ENCODE results near the gene CLEC16A. TPM values are rescaled to one million over a fixed set of nuclear protein-coding genes. Genes with fewer than 3 reads are reported as not detected.
A peak's percentile ranks its signal among the peaks of the same experiment; 100 is the strongest.

The CLEC16A gene
- total and polyA plus RNA-seq, 5 donors from 2014 or later, result 11.8 to 38.9 (median 12.3) TPM

- Histone ChIP-seq H3K4me1 (ENCODE audit: control insufficient read depth, insufficient read depth, low read length, poor library complexity, severe bottlenecking) (no peaks in the 10 kb centered on the region), H3K9me3 (ENCODE audit: control insufficient read depth in 2 of 2, low read length in 2 of 2) (no peaks in the 10 kb centered on the region), H3K4me3 (ENCODE audit: low read depth, low read length) (no peak overlapping the region), H3K27ac (ENCODE audit: insufficient read depth, low read length, poor library complexity, severe bottlenecking) (no peak overlapping the region), H3K27me3 (ENCODE audit: control insufficient read depth, insufficient read depth, low read length) (no peaks in the 10 kb centered on the region), H3K36me3 (ENCODE audit: control insufficient read depth, insufficient read depth, low read length) (peaks cover 20% of the 10 kb centered on the region)
- Mint-ChIP-seq H3K4me3 (no peak overlapping the region), H3K36me3 (peaks cover 15% of the 10 kb centered on the region), H3K27me3 (no peaks in the 10 kb centered on the region), H3K4me1 (peaks cover 0 to 4% (median under 1%) of the 10 kb centered on the region in 4 donors), H3K27ac (peak overlapping the region in 1 of 3 donors; percentile 38), H3K9me3 (no peaks in the 10 kb centered on the region)
- ATAC-seq (ENCODE audit: low read depth in 2 of 2) (no peak), DNase-seq (no peak)
Measured at GRCh38 chr16:11165894-11166665, 221.7 kb downstream of the CLEC16A start.

- H3K9me3 ChIP-seq (ENCODE audit: control insufficient read depth in 2 of 2, low read length in 2 of 2), result no peaks in the 10 kb centered on the region
- Mint-ChIP-seq H3K4me1 (no peaks in the 10 kb centered on the region), H3K9me3 (no peaks in the 10 kb centered on the region), H3K4me3 (no peak overlapping the region), H3K36me3 (peaks cover 21% of the 10 kb centered on the region), H3K27me3 (no peaks in the 10 kb centered on the region), H3K27ac (peak overlapping the region in 1 of 3 donors; percentile 46)
- no peak overlapping the region for H3K4me3 ChIP-seq (ENCODE audit: low read depth, low read length)
- H3K36me3 ChIP-seq (ENCODE audit: control insufficient read depth, insufficient read depth, low read length), result peaks cover 20% of the 10 kb centered on the region
- no peaks in the 10 kb centered on the region for H3K27me3 ChIP-seq (ENCODE audit: control insufficient read depth, insufficient read depth, low read length)
- ATAC-seq (ENCODE audit: low read depth in 2 of 2) (no peak), DNase-seq (no peak)
- H3K4me1 ChIP-seq (ENCODE audit: control insufficient read depth, insufficient read depth, low read length, poor library complexity, severe bottlenecking), result no peaks in the 10 kb centered on the region
- H3K27ac ChIP-seq (ENCODE audit: insufficient read depth, low read length, poor library complexity, severe bottlenecking), result no peak overlapping the region
Measured at GRCh38 chr16:11167581-11167980, 223.2 kb downstream of the CLEC16A start.

- ATAC-seq (ENCODE audit: low read depth in 2 of 2), result no peak
- H3K36me3 Mint-ChIP-seq, result peaks cover 29% of the 10 kb centered on the region
Measured at GRCh38 chr16:11168386-11169051, 224.2 kb downstream of the CLEC16A start.

GRCh38 chr16:11169641-11170040 lies 225.3 kb downstream of the CLEC16A start:
- Mint-ChIP-seq H3K36me3 (peaks cover 40% of the 10 kb centered on the region), H3K4me3 (no peak overlapping the region), H3K4me1 (peaks cover 0 to 1% (median under 1%) of the 10 kb centered on the region in 4 donors), H3K27me3 (no peaks in the 10 kb centered on the region), H3K27ac (no peak overlapping the region), H3K9me3 (no peaks in the 10 kb centered on the region)
- no peak for DNase-seq
- no peaks in the 10 kb centered on the region for H3K27me3 ChIP-seq (ENCODE audit: control insufficient read depth, insufficient read depth, low read length)
- peaks cover 20% of the 10 kb centered on the region for H3K36me3 ChIP-seq (ENCODE audit: control insufficient read depth, insufficient read depth, low read length)
- ATAC-seq (ENCODE audit: low read depth in 2 of 2), result no peak
- H3K4me1 ChIP-seq (ENCODE audit: control insufficient read depth, insufficient read depth, low read length, poor library complexity, severe bottlenecking), result no peaks in the 10 kb centered on the region
- H3K4me3 ChIP-seq (ENCODE audit: low read depth, low read length), result no peak overlapping the region
- H3K9me3 ChIP-seq (ENCODE audit: control insufficient read depth in 2 of 2, low read length in 2 of 2), result no peaks in the 10 kb centered on the region
- no peak overlapping the region for H3K27ac ChIP-seq (ENCODE audit: insufficient read depth, low read length, poor library complexity, severe bottlenecking)

More at GRCh38 chr16:11168386-11169051, 224.2 kb downstream of the CLEC16A start:
- Mint-ChIP-seq H3K27ac (peak overlapping the region in 1 of 3 donors; percentile 44), H3K4me3 (no peak overlapping the region), H3K27me3 (no peaks in the 10 kb centered on the region), H3K4me1 (no peaks in the 10 kb centered on the region), H3K9me3 (no peaks in the 10 kb centered on the region)
- peaks cover 20% of the 10 kb centered on the region for H3K36me3 ChIP-seq (ENCODE audit: control insufficient read depth, insufficient read depth, low read length)
- H3K27ac ChIP-seq (ENCODE audit: insufficient read depth, low read length, poor library complexity, severe bottlenecking), result no peak overlapping the region
- no peaks in the 10 kb centered on the region for H3K4me1 ChIP-seq (ENCODE audit: control insufficient read depth, insufficient read depth, low read length, poor library complexity, severe bottlenecking)
- H3K9me3 ChIP-seq (ENCODE audit: control insufficient read depth in 2 of 2, low read length in 2 of 2), result no peaks in the 10 kb centered on the region
- DNase-seq, result no peak
- H3K27me3 ChIP-seq (ENCODE audit: control insufficient read depth, insufficient read depth, low read length), result no peaks in the 10 kb centered on the region
- H3K4me3 ChIP-seq (ENCODE audit: low read depth, low read length), result no peak overlapping the region

- no peaks in the 10 kb centered on the region for H3K9me3 ChIP-seq (ENCODE audit: control insufficient read depth in 2 of 2, low read length in 2 of 2)
- no peak for DNase-seq
- peak overlapping the region in 2 of 3 donors; percentile 68 to 82 for H3K27ac Mint-ChIP-seq
- no peaks in the 10 kb centered on the region for H3K27me3 Mint-ChIP-seq
- H3K4me3 ChIP-seq (ENCODE audit: low read depth, low read length), result no peak overlapping the region
- H3K27ac ChIP-seq (ENCODE audit: insufficient read depth, low read length, poor library complexity, severe bottlenecking), result no peak overlapping the region
- H3K27me3 ChIP-seq (ENCODE audit: control insufficient read depth, insufficient read depth, low read length), result no peaks in the 10 kb centered on the region
- no peaks in the 10 kb centered on the region for H3K9me3 Mint-ChIP-seq
- ATAC-seq (ENCODE audit: low read depth in 2 of 2), result no peak
- H3K4me1 Mint-ChIP-seq, result peaks cover 0 to 7% (median 3%) of the 10 kb centered on the region in 4 donors
- no peak overlapping the region for H3K4me3 Mint-ChIP-seq
- peaks cover 44% of the 10 kb centered on the region for H3K36me3 Mint-ChIP-seq
- peaks cover 20% of the 10 kb centered on the region for H3K36me3 ChIP-seq (ENCODE audit: control insufficient read depth, insufficient read depth, low read length)
- H3K4me1 ChIP-seq (ENCODE audit: control insufficient read depth, insufficient read depth, low read length, poor library complexity, severe bottlenecking), result no peaks in the 10 kb centered on the region
Measured at GRCh38 chr16:11170201-11170600, 225.8 kb downstream of the CLEC16A start.

GRCh38 chr16:11170696-11171447 lies 226.5 kb downstream of the CLEC16A start:
- Histone ChIP-seq H3K27ac (ENCODE audit: insufficient read depth, low read length, poor library complexity, severe bottlenecking) (no peak overlapping the region), H3K27me3 (ENCODE audit: control insufficient read depth, insufficient read depth, low read length) (no peaks in the 10 kb centered on the region), H3K9me3 (ENCODE audit: control insufficient read depth in 2 of 2, low read length in 2 of 2) (no peaks in the 10 kb centered on the region), H3K4me3 (ENCODE audit: low read depth, low read length) (no peak overlapping the region), H3K36me3 (ENCODE audit: control insufficient read depth, insufficient read depth, low read length) (peaks cover 20% of the 10 kb centered on the region), H3K4me1 (ENCODE audit: control insufficient read depth, insufficient read depth, low read length, poor library complexity, severe bottlenecking) (no peaks in the 10 kb centered on the region)
- no peaks in the 10 kb centered on the region for H3K27me3 Mint-ChIP-seq
- H3K27ac Mint-ChIP-seq, result peak overlapping the region in 1 of 3 donors; percentile 68
- no peak for ATAC-seq (ENCODE audit: low read depth in 2 of 2)
- H3K4me1 Mint-ChIP-seq, result peaks cover 4 to 10% (median 7%) of the 10 kb centered on the region in 4 donors
- DNase-seq, result no peak
- peaks cover 44% of the 10 kb centered on the region for H3K36me3 Mint-ChIP-seq
- no peaks in the 10 kb centered on the region for H3K9me3 Mint-ChIP-seq
- H3K4me3 Mint-ChIP-seq, result no peak overlapping the region

- no peaks in the 10 kb centered on the region for H3K9me3 ChIP-seq (ENCODE audit: control insufficient read depth in 2 of 2, low read length in 2 of 2)
- peaks cover 18% of the 10 kb centered on the region for H3K36me3 ChIP-seq (ENCODE audit: control insufficient read depth, insufficient read depth, low read length)
- peak overlapping the region in 1 of 3 donors; percentile 55 for H3K27ac Mint-ChIP-seq
Measured at GRCh38 chr16:11171448-11171709, 227.0 kb downstream of the CLEC16A start.

More at GRCh38 chr16:11171448-11171709, 227.0 kb downstream of the CLEC16A start:
- Mint-ChIP-seq H3K4me1 (peaks cover 9 to 15% (median 9%) of the 10 kb centered on the region in 4 donors), H3K4me3 (no peak overlapping the region), H3K9me3 (no peaks in the 10 kb centered on the region), H3K36me3 (peaks cover 44% of the 10 kb centered on the region), H3K27me3 (no peaks in the 10 kb centered on the region)
- H3K27ac ChIP-seq (ENCODE audit: insufficient read depth, low read length, poor library complexity, severe bottlenecking), result no peak overlapping the region
- no peaks in the 10 kb centered on the region for H3K4me1 ChIP-seq (ENCODE audit: control insufficient read depth, insufficient read depth, low read length, poor library complexity, severe bottlenecking)
- DNase-seq (no peak), ATAC-seq (ENCODE audit: low read depth in 2 of 2) (no peak)
- no peaks in the 10 kb centered on the region for H3K27me3 ChIP-seq (ENCODE audit: control insufficient read depth, insufficient read depth, low read length)
- H3K4me3 ChIP-seq (ENCODE audit: low read depth, low read length), result no peak overlapping the region
